HepG2 (cell line): Measurements from ENCODE around the gene EML2. TPM values are rescaled to one million over a fixed set of nuclear protein-coding genes. Genes with fewer than 3 reads are reported as not detected.

Experiments
- ARID4A ChIP-seq: sonication (generic); formaldehyde crosslinking; IDR thresholded peaks from 2 replicates; pipeline ENCODE4 v1.5.0; 2020; ENCODE audit warnings: mild to moderate bottlenecking, missing genetic modification reagents, borderline replicate concordance
- ATF7 ChIP-seq, 2 experiments: fragments of 450-650 bp in 1 of 2; sonication (generic) in 1 of 2; formaldehyde crosslinking in 1 of 2; IDR thresholded peaks; 2 replicates each; pipeline versions ENCODE4 v1.4.0 to v1.6.1; 2016 to 2020; ENCODE audit warnings: antibody characterized with exemption in 1 of 2, mild to moderate bottlenecking in 1 of 2, missing genetic modification reagents in 1 of 2
- ATF7-NPFF ChIP-seq: sonication (generic); formaldehyde crosslinking; IDR thresholded peaks from 2 replicates; pipeline ENCODE4 v1.8.1; 2023; ENCODE audit warnings: mild to moderate bottlenecking, low read depth, missing genetic modification reagents, moderate library complexity
- FOXJ3 ChIP-seq: sonication (generic); formaldehyde crosslinking; IDR thresholded peaks from 2 replicates; pipeline ENCODE4 v1.4.0; 2020; ENCODE audit warnings: missing genetic modification reagents, mild to moderate bottlenecking, borderline replicate concordance
- HNRNPUL1 ChIP-seq: fragments of 200-400 bp; formaldehyde crosslinking; IDR thresholded peaks from 2 replicates; pipeline ENCODE4 v1.6.1; 2017; ENCODE audit warnings: low read depth, mild to moderate bottlenecking, low read length, moderate library complexity
- KDM1A ChIP-seq: IDR thresholded peaks from 2 replicates; pipeline ENCODE4 v1.6.1; 2016; ENCODE audit warnings: missing compliant biosample characterization
- KLF16 ChIP-seq, 2 experiments: sonication (generic) in 1 of 2; formaldehyde crosslinking in 1 of 2; IDR thresholded peaks; 2 replicates each; pipeline versions ENCODE4 v1.6.1 to v1.8.0; 2016 to 2023; ENCODE audit warnings: missing genetic modification reagents in 2 of 2, missing compliant biosample characterization in 1 of 2
- MXD1 ChIP-seq: sonication (generic); formaldehyde crosslinking; IDR thresholded peaks from 2 replicates; pipeline ENCODE4 v1.4.0; 2020; ENCODE audit warnings: mild to moderate bottlenecking, missing genetic modification reagents
- PRMT3 ChIP-seq: sonication (generic); formaldehyde crosslinking; IDR thresholded peaks from 2 replicates; pipeline ENCODE4 v1.8.1; 2022; ENCODE audit warnings: low read depth, mild to moderate bottlenecking, moderate library complexity, missing genetic modification reagents, borderline replicate concordance
- SOX13 ChIP-seq, 3 experiments: fragments of 450-650 bp in 1 of 3; sonication (generic) in 1 of 3; formaldehyde crosslinking in 1 of 3; IDR thresholded peaks in 2 of 3; conservative IDR thresholded peaks in 1 of 3; 2 replicates each; pipeline versions ENCODE4 v1.5.0 to v1.6.1; 2016 to 2020; ENCODE audit warnings: antibody characterized with exemption in 1 of 3, mild to moderate bottlenecking in 1 of 3, missing compliant biosample characterization in 1 of 3, missing genetic modification reagents in 1 of 3, moderate library complexity in 1 of 3
- TEF ChIP-seq: sonication (generic); formaldehyde crosslinking; IDR thresholded peaks from 2 replicates; pipeline ENCODE4 v1.5.0; 2020; ENCODE audit warnings: missing genetic modification reagents
- TOPORS ChIP-seq: sonication (generic); formaldehyde crosslinking; IDR thresholded peaks from 2 replicates; pipeline ENCODE4 v1.8.0; 2023; ENCODE audit warnings: mild to moderate bottlenecking, missing genetic modification reagents
- YEATS2 ChIP-seq: sonication (generic); formaldehyde crosslinking; IDR thresholded peaks from 2 replicates; pipeline ENCODE4 v1.4.0; 2020; ENCODE audit warnings: missing genetic modification reagents, borderline replicate concordance
- ZFAT ChIP-seq: sonication (generic); formaldehyde crosslinking; conservative IDR thresholded peaks from 2 replicates; pipeline ENCODE4 v1.8.1; 2023; ENCODE audit warnings: missing genetic modification reagents, inconsistent platforms
- ZNF260 ChIP-seq: sonication (generic); formaldehyde crosslinking; IDR thresholded peaks from 2 replicates; pipeline ENCODE4 v1.4.0; 2020; ENCODE audit warnings: missing genetic modification reagents, low read depth, mild to moderate bottlenecking, borderline replicate concordance
- ZNF687 ChIP-seq: sonication (generic); formaldehyde crosslinking; IDR thresholded peaks from 2 replicates; pipeline ENCODE4 v1.5.1; 2020; ENCODE audit warnings: mild to moderate bottlenecking, missing genetic modification reagents, moderate library complexity
- ZNF839 ChIP-seq: sonication (generic); formaldehyde crosslinking; IDR thresholded peaks from 2 replicates; pipeline ENCODE4 v1.4.0; 2020; ENCODE audit warnings: missing genetic modification reagents, mild to moderate bottlenecking, borderline replicate concordance
- polyA plus RNA-seq, 8 experiments: library from polyadenylated mRNA; depleted of rRNA in 3 of 8; stranded (reverse) in 7 of 8; unstranded in 1 of 8; fragments of >200 nt; fragmentation: Illumina TruSeq in 4 of 8; extraction: Trizol in 4 of 8; gene quantifications; 2 replicates each; pipeline versions ENCODE4 v1.2.1 to v1.2.3, GENCODE V29; 2011 to 2016; ENCODE audit warnings: low read depth in 4 of 8, missing spikeins in 1 of 8, mixed read lengths in 1 of 8; ENCODE audit not compliant: insufficient read depth in 1 of 8
- total RNA-seq, 5 experiments: library from RNA; depleted of rRNA; stranded (reverse); fragments of >200 nt; fragmentation: Illumina TruSeq; extraction: Trizol; gene quantifications; 2 replicates each; pipeline ENCODE4 v1.2.3, GENCODE V29; 2016; ENCODE audit warnings: low read depth in 1 of 5

EML2 gene
- total and polyA plus RNA-seq, 2 of the 13 experiments (the other 11 are each of a cell fraction or from before 2014, with no cell fraction given), result 7.3 to 12.9 TPM

- TF ChIP-seq ARID4A (CRISPR knock-in tag) (peak; percentile 64; the same call in 1 of the 2 replicates), TEF (CRISPR knock-in tag) (no peak), PRMT3 (no peak), ZNF687 (CRISPR knock-in tag) (peak; percentile 55), ATF7 (IDR thresholded peaks at IDR 0.05) (no peak), ATF7 (CRISPR knock-in tag; IDR thresholded peaks at IDR 0.05) (no peak), ZNF839 (CRISPR knock-in tag) (no peak), TOPORS (CRISPR knock-in tag) (no peak), ZFAT (CRISPR knock-in tag) (no peak), ATF7-NPFF (no peak), HNRNPUL1 (no peak), ZNF260 (no peak), FOXJ3 (CRISPR knock-in tag) (0 out of 2 replicates have a peak, but pooled peaks have one; percentile 31), MXD1 (CRISPR knock-in tag) (no peak), SOX13 (IDR thresholded peaks at IDR 0.05) (no peak), SOX13 (CRISPR knock-in tag; conservative IDR thresholded peaks at IDR 0.05 in 1 of 2, IDR thresholded peaks at IDR 0.05 in 1 of 2) (peak in 1 of 2 experiments; percentile 25; a peak in 1 of 4 replicates), YEATS2 (CRISPR knock-in tag) (no peak; the same call in 1 of the 2 replicates), KLF16 (CRISPR knock-in tag; IDR thresholded peaks at IDR 0.05) (peak in 1 of 2 experiments; percentile 25; a peak in 1 of 4 replicates), KDM1A (CRISPR knock-in tag) (no peak)
These were observed 61.9 kb downstream of the EML2 start (continued) for GRCh38 chr19:45577111-45577905.
